IPS DF 4.7 (cell line): ENCODE measurements around the gene MAU2.
"Not testable (repeated sequence)": the region's sequence is repeated elsewhere in the genome, so short reads cannot be mapped to it uniquely, and the experiment has no call there.

Source experiments
- DNase-seq: peaks from one replicate; pipeline ENCODE4 v3.0.0-alpha.2; 2013; ENCODE audit warnings: low spot score; ENCODE audit errors: extremely low read depth

MAU2 gene

DNA sequence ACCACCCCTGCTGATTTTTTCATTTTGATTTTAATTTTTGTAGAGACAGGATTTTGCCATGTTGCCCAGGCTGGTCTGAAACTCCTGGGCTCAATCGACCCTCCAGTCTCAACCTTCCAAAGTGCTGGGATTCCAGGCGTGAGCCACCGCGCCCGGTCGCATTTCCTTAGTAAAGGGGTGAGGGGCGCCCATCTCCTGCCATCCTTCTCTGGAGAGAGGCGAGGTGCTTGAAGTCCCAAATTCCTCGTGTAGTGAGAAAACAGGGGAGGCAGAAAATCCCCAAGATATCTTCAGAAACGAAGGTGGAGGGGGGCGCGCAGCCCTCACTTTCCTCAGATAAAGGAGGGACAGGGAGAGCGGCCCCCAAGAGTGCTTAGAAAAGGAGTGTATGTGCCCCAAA lies 63.9 kb downstream of the MAU2 start:
- no peak for DNase-seq

DNA sequence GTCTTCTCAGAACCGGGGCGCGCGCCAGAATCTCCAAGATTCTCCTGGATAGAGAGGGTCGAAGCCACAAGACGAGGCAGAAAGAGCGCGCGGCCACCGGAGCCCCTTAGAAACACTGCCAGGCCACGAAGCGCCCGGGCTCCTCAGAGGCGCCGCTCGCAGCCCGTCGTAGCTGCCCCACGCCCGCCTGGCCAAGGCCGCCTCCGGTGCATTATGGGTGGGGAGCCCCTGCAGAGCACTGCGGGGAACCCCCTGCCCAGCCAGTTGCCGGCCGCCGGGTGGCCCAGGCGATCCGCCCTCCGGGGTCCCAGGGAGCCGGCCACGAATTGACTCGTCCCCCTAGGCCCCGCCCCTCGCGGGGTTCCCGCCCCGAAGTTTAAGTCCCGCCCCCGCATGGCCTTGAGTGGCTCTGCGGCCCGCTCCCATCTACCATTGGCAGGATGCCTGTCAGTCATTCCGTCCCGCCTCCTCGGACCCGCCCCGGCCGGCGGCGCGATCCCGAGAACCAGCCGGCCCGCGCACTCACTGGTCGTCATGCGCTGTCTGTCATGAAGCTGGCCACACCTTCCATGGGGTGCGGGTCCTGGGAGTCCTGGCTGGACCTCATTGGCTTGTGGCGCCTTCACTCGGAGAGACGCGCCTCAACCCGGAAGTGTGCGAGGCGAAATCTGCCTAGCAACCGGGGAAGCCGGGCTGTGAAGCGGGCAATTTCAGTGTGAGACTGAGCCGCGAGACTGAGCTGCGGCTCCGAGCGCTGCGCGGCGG lies 64.7 kb downstream of the MAU2 start:
- peak; percentile 93 for DNase-seq

DNA sequence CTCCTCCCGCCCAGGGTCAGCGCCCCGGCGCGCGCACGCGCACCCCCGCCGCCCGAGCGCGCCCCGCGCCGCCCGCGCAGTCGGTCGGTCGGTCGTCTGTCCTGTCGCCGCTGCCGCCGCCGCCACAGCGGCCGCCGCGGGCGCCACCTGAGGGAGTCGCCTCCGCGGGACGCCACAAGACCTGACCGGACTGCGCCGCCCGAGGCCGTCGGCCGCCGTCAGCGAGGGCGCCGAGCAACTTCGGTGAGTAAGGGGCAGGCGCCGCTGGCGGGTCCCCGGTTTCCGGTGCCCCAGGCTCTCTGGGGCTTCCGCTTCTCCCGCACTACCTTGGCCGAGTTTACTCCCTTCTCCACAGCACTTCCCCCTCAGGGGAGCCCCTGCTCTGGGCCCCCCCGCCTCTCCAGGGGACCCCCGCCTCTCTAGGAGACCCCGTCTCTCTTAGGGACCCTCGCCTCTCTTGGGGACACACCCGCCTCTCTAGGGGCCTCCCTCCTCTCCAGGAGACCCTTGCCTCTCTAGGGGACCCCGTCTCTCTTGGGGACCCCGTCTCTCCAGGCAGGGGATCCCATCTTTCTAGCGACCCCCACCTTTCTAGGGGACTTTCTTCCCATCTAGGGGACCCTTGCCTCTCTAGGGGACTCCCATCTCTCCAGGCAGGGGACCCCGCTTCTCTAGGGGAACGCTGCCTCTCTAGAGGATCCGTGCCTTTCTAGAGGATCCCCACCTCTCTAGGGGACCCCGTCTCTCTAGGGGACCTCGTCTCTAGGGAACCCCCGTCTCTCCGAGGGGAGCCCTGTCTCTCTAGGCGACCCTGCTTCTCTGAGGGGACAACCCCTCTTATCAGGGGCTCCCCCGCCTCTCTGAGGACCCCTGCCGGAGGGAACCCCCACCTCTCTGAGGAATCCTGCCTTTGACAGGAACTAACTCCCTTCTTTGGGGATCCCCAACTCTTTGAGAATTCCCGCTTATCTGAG lies 65.6 kb downstream of the MAU2 start:
- DNase-seq, result no peak

DNA sequence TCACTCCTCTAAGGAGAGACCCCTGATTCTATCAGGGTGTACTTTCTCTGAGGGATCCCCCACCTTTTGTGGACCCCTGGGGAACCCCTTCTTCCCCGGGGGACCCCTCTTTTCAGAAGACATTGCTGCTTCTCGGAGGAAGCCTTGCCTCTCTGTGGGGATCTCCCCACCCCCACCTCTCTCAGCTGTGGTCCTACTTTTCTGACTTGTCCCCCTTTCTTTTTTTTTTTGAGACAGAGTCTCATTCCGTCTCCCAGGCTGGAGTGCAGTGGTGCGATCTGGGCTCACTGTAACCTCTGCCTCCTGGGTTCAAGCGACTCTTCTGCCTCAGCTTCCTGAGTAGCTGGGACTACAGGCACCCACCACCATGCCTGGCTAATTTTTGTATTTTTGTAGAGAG lies 66.5 kb downstream of the MAU2 start:
- DNase-seq, result no peak

DNA sequence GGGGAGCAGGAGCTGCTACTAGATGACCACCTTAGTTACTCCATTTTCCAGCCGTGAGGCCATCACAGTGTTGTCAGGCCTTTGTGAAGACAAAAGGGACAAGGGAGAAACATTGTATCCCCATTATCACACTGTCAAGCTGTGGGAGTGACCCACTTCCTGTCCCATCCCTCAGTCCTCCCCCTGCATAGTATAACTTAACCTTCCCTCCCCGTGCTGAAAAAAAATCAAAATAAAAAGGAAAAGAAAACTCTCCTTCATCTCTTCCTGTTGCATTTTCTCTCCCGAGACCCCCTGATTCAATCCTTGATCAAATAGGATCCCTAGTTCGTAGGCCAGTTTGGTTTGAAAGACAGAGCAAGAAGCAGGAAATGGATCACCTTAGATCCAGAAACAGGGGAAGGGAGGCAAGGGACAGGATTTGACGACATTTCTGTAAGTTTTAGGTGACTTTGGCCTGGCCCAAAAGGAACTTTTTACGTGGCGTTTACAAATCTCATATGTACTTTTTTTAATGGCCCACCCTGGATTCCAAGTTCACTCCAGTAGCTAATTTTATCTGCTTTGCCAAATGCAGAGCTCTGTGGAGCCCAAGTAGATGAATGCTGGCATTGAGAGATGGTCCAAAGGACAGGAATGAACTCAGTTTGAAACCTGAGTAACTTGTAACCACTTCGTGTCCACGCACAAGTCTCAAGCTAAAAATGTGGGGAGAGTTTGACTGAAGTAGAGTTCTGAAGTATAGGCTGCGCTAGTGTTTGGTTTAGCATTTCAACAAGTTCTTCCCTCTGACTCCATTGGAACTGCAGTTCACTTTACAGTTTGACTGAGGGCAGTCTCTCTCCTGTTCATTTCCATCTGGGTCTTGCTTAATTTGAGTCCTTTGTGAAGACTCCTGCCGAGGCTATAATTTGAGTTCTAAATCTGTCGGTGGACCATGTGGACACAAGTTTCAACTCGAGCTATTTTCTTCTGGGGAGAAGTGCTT lies 68.2 kb downstream of the MAU2 start:
- DNase-seq, result no peak

DNA sequence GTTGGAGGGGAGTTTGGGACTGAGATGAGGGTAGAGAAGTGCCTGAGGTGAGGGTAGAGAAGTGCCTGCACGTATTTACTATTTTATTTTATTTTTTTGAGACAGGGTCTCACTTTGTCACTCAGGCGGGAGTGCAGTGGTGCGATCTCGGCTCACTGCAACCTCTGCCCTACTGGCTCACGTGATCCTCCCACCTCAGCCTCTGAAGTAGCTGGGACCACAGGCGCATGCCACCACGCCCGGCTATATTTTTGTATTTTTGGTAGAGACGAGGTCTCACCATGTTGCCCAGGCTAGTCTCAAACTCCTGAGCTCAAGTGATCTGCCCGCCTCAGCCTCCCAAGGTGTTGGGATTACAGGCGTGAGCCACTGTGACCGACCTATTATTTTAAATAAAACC lies 69.1 kb downstream of the MAU2 start:
- not testable (repeated sequence) for DNase-seq

DNA sequence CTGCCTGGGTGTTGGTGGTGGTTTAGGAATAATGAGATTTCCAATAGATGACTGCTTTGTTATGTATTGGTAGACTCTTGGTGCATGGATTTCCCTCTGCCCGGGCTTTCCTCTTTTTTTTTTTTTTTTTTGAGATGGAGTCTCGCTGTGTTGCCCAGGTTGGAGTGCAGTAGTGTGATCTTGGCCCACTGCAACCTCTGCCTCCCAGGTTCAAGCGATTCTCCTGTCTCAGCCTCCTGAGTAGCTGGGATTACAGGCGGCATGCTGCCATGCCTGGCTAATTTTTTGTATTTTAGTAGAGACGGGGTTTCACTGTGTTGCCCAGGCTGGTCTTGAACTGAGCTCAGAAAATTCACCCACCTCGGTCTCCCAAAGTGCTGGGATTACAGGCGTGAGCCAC lies 73.7 kb downstream of the MAU2 start:
- not testable (repeated sequence) for DNase-seq

DNA sequence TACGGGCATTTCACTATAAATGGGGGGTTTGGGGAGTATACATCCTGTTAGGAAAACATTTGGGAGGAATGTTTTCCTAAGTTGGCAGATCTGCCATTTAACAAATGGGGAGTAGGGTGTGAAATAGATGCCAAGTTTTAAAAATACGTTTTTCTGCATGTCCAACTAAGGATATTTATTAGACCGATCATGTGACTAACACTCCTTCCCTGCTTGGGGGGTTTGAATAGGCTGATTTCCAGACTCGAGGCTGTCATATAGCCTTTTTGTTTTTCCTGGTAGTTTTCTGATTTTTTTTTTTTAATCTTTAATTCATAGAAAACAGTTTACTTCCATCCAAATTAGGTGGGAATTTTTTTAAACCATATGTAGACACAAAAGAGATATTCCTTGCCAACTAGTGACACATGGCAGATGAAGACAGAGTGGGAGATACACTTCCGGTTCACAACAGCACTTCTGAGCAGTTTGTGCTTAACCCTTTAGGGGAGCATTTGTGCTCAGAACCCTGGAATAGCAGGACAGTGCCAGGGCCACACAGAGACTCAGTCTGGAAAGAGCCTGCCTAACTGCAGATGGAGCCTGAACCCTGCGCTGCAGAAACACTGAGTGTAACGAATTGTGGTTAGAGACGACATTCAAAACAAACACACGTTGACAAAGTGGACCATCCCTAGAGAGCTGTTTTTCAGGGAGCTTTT lies 79.3 kb downstream of the MAU2 start:
- DNase-seq, result no peak

DNA sequence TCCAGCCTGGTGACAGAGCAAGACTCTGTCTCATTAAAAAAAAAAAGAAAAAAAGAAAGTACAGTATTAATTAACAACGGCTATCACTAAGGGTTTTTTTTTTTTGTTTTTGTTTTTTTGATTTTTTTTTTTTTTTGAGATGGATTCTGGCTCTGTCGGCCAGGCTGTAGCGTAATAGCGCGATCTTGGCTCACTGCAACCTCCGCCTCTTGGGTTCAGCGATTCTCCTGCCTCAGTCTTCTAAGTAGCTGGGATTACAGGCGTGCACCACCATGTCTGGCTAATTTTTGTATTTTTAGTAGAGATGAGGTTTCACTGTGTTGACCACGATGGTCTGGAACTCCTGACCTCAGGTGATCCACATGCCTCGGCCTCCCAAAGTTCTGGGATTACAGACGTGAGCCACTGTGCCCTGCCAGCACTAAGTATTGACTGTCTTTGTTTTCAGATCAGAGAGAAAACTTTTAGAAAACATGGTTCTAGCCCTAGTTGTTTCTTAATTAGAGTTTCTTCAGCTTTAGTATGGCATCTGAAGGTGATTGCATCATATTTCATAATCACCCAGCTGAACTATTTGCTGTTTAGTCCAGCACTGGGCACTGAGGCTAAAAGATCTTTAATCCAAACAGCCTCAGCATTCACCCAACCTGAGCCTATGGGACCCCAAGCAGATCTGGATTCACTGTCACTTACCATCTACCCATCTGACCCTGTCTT lies 82.2 kb downstream of the MAU2 start:
- no peak for DNase-seq

DNA sequence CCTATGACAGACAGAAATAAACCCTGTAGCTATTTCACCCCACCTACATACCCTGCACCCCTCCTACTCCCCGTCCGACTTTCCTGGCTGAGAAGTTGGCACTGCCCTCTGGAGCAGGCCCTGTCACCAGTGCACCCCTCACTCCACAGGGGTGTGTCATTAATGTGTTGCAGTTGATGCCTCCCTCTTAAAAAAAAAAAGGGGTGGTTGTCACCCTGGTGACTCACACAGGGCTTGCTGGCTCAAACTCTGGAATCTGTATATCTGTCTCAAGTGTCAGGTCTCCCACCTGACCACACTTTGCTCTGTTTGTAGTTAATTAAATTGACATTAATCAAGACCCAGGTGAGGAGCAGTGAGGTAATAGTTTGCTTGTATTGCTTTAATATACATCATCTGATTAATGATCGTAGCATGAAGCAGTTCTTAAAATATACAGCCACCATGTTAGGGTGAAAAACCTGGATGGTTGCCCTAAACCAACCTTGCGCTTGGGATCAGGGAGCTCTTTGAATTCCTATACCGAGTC lies 82.8 kb downstream of the MAU2 start:
- no peak for DNase-seq

DNA sequence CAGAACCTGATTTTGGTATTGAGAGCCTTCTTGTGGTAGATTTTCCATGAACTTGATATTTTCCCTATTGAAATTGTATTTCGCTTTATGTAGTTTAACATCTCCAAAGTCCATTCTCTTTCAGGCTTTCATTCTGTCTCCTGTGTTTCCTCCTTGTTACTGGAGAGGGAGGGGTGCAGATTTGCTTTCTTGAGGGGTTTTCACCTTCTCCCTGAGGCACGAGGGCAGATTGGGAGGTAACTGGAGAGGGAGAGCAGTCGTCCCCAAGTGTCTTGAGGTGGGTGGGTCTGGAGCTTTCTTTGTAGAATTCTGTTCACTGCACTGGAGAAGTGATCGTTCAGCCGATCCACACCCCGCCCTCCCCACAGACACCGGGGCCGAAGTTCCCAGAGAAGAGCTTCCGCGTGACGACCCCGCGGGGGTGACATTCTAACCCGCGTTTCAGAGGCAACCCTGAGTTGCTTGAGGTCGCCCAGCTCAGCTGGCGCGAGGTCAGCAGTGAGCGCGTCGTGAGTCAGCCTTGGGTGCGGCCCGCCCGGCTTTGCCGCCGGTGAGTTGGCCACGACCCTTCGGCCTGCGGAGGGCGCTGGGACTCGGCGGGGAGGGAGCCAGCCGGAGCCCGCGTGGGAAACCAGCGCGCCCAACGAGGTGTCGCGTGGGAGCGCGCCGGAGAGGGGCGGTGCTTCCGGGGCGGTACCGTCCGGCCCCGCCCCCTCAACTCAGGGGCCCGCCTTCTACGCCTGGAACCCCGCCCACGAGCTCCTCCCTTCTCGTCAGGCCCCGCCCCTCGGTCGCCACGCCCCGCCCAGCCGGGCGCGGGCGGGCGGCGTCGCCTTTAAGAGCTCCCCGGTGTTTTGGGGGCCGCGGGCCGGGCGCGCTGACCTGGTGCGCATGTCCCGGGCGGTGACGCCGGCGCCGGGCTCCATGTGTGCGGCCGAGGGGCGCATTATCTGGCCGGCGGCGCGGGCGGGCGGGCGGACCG lies 84.5 kb downstream of the MAU2 start, which contains the start of gene GATAD2A:
GATAD2A (plus strand) TSS at position 797 of the 982 bp plus-strand sequence. CDS start 59,671 bp downstream, outside the sequence.
- DNase-seq, result no peak

DNA sequence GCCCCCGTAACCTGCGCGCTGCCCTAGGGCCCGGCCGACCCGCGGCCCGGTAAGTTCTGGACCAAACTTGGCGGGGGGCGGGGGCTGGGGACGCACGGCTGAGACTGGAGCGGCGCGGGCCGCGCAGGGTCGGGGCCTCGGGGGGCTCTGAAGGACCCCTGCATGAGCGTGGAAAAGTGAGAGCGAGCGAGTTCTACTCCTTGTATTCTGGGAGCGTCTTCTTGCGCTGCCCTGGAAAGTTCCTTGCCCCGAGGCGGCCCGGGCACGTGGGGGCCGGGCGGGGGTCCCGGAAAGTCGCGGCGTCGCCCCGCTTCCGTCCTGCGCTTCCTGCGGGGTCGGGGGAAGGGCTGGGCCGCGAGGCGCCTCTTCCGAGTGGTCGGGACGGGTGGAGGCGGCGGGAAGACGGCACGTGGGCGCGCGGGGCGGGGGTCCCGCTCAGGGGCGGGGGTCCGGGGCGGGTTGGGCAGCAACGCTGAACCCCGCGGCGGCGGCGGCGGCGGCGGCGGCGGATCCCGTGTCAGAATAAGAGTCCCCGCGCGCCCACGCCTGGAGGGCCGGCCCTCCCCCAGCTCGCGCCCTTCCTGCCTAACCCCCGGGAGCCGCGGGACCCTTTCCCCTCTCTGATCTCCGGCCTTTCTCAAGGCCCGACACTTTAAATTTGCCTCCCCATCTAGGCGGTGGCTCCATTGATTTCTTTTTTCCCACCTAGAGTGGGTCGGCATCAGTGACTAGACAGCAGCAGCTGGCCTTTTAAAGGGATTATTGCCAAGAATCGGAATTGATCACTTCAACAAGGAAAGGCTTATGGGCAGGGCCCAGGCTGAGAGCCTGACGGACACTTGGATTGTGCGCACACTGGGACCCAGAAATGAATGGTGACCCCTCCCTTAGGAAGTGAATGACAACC lies 85.6 kb downstream of the MAU2 start:
- no peak for DNase-seq

DNA sequence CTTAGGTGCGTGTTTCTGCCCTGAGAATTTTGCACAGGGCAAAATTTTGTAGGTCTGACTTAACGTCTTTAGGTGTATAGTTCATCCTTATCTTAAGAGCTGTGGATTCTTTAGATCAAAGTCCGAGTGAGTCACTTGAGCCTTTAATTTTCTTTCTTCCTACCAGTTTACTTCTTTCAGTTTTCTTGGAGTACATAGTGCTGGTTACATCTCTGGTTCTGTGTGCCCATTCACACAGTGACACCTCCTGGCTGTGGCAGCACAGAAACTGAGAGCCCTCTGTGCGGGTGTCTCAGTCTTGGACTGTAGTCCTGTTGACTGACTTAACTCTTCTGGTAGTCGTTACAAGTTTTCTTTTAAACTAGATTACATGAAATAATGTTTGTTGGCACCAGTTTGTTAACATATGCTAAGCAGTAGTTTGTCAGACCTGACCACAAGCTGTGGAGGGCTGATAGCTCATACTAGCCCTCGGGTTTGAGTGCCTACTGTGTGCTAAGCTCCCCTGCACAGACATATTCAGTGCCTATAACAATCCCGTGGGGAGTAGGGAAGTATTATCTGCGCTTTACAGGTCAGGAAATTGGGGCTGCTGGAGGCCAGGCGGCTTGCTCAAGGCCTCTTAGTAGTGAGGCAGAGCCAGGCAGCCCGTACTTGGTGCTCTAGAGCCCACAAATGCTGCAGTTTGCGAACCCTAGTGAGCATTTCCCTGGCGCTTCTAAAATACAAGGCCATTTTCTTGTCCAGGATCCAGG lies 86.4 kb downstream of the MAU2 start:
- no peak for DNase-seq

DNA sequence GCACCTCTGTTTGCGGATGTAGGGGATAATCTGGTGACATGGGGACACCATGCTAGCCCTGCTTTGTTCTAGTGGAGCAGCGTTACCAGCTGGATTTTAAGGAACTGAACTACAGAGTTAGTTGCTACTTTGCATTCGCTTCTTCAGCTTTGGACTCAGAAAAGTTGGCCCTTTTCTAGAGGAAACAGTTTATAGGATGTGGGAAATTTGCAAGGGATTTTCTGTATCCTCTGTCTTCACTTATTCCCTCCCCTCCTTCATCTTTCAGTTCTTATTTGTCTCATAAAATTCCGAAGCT lies 87.0 kb downstream of the MAU2 start:
- no peak for DNase-seq
